Measurements from ENCODE around the gene XRCC4.

The XRCC4 gene

GRCh38 chr5:83072966-83073365 lies 4.4 kb upstream of the XRCC4 start:
- DNase-seq = no peak

GRCh38 chr5:83077662-83078261 lies 415 bp downstream of the XRCC4 start:
- DNase-seq = peak; percentile 8

GRCh38 chr5:83082750-83083149 lies 5.4 kb downstream of the XRCC4 start:
- no peak for DNase-seq

GRCh38 chr5:83084336-83084735 lies 7.0 kb downstream of the XRCC4 start:
- DNase-seq = no peak

GRCh38 chr5:83085106-83085505 lies 7.8 kb downstream of the XRCC4 start:
- no peak for DNase-seq

- no peak for DNase-seq
Observed at GRCh38 chr5:83090169-83090568, 12.8 kb downstream of the XRCC4 start.

- no peak for DNase-seq
Observed at GRCh38 chr5:83092619-83093018, 15.3 kb downstream of the XRCC4 start.

- DNase-seq = no peak
Observed at GRCh38 chr5:83093692-83094091, 16.3 kb downstream of the XRCC4 start.

GRCh38 chr5:83095163-83095956 lies 18.0 kb downstream of the XRCC4 start:
- no peak for DNase-seq

GRCh38 chr5:83095957-83096539 lies 18.7 kb downstream of the XRCC4 start:
- DNase-seq = no peak

GRCh38 chr5:83096660-83097339 lies 19.5 kb downstream of the XRCC4 start:
- no peak for DNase-seq

- DNase-seq = no peak
Observed at GRCh38 chr5:83097689-83098231, 20.4 kb downstream of the XRCC4 start.

GRCh38 chr5:83099001-83099400 lies 21.7 kb downstream of the XRCC4 start:
- no peak for DNase-seq

GRCh38 chr5:83099445-83099844 lies 22.1 kb downstream of the XRCC4 start:
- no peak for DNase-seq

- no peak for DNase-seq
Observed at GRCh38 chr5:83101514-83101913, 24.2 kb downstream of the XRCC4 start.

GRCh38 chr5:83102364-83102980 lies 25.1 kb downstream of the XRCC4 start:
- no peak for DNase-seq

- DNase-seq = no peak
Observed at GRCh38 chr5:83104021-83104420, 26.7 kb downstream of the XRCC4 start.

GRCh38 chr5:83107692-83108420 lies 30.5 kb downstream of the XRCC4 start:
- DNase-seq = no peak

GRCh38 chr5:83109380-83109779 lies 32.0 kb downstream of the XRCC4 start:
- no peak for DNase-seq

- DNase-seq = no peak
Observed at GRCh38 chr5:83115816-83116215, 38.5 kb downstream of the XRCC4 start.

GRCh38 chr5:83118471-83118870 lies 41.1 kb downstream of the XRCC4 start:
- no peak for DNase-seq

- DNase-seq = no peak
Observed at GRCh38 chr5:83118976-83119375, 41.6 kb downstream of the XRCC4 start.

All from stimulated activated CD4-positive, alpha-beta T cell treated with anti-CD3 and anti-CD28 coated beads, Interleukin-4, amount 100 ng/mL, for 24 hours (primary cell).